ENCODE results near the gene ZNF473. TPM values are rescaled to one million over a fixed set of nuclear protein-coding genes. Genes with fewer than 3 reads are reported as not detected.

ZNF473 gene
- total RNA-seq, 5 donors from 2014 or later (not counting 1 experiment from before 2014, with no cell fraction given) = 6.0 to 13.9 (median 10.4) TPM

DNA sequence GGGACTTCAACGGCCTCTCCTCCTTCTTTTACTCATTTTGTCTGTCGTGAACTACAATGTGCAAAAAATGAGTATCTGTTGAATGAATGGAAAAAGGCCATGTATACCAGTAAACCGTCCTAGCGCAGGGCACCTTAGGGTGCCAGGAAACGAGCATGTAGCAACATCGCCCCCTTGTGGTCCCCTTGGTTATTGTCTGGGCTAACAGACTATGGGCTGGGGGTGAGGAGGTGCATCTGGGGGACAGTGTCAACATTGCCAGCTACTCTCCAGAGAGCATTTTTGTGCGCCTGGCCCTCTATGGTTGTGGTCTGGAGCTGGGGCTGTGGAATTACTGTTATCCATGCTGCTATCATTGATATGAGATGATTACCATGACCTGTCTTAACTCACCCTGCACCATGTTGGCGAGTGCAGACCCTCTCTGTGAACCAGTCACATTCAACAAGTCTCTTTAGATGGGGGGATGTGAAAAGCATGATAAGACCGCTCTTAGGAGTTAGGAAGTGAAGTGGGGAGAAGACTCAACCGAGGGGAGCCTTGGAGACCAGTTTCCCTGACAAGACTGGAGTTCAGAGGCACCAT is 42.1 kb upstream of the ZNF473 start:
- peaks cover 42% of the 10 kb centered on the region for H3K36me3 Mint-ChIP-seq
- H3K4me1 Mint-ChIP-seq = peaks cover 0 to 4% (median 2%) of the 10 kb centered on the region in 3 donors
- 22% methylated on average over 6 of the region's 10 CpGs for WGBS (ENCODE audit: insufficient coverage)
- ATAC-seq (replicated peaks in 1 of 4) = peak; percentile 75 to 83 (median 78)
- no peak overlapping the region for H3K27ac Mint-ChIP-seq
- DNase-seq = peak; percentile 32 to 86 (median 70)
- H3K4me3 Mint-ChIP-seq = no peak overlapping the region
- no peaks in the 10 kb centered on the region for H3K27me3 Mint-ChIP-seq
- Histone ChIP-seq H3K27ac (ENCODE audit: low read length) (no peak overlapping the region), H3K27me3 (replicated peaks in 1 of 2; ENCODE audit: control insufficient read depth in 2 of 2, extremely low read depth in 1 of 2, insufficient read depth in 2 of 2, low read length in 1 of 2) (no peaks in the 10 kb centered on the region), H3K36me3 (ENCODE audit: control insufficient read depth in 2 of 2, extremely low read depth in 1 of 2, insufficient read depth in 1 of 2, low read length in 1 of 2) (peaks cover 7 to 62% of the 10 kb centered on the region in 2 donors), H3K4me1 (ENCODE audit: control insufficient read depth in 1 of 2, extremely low read depth in 1 of 2, insufficient read depth in 2 of 2, low read length in 2 of 2) (peaks cover 0 to 5% of the 10 kb centered on the region in 2 experiments), H3K9me3 (no peaks in the 10 kb centered on the region), H3K4me3 (ENCODE audit: control insufficient read depth in 1 of 2, extremely low read depth in 1 of 2, low read length in 1 of 2) (no peak overlapping the region)
- POLR2A ChIA-PET = no interaction called here
- CTCF ChIA-PET = interaction anchor here in 1 of 2 donors (0.6 kb wide), 1 partner anchor 46 kb away, joined by 3 read pairs; no protein-coding TSS in a partner anchor
- H3K9me3 Mint-ChIP-seq = no peaks in the 10 kb centered on the region

DNA sequence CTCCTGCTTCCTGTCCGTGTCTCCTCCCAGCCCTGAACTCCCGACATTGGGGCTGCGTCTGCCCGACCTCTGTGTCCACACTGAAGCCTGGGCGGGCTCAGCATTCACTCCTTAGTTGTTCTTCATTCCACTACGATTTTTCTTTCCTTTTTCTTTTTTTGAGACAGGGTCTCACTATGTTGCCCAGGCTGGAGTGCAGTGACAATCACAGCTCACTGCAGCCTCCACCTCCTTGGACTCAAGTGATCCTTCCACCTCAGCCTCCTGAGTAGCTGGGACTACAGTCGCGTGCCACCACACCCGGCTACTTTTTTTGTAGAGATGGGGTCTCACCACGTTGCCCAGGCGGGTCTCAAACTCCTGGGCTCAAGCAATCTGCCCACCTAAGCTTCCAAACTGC is 41.3 kb upstream of the ZNF473 start:
- no peaks in the 10 kb centered on the region for H3K27me3 ChIP-seq (replicated peaks in 1 of 2; ENCODE audit: control insufficient read depth in 2 of 2, extremely low read depth in 1 of 2, insufficient read depth in 2 of 2, low read length in 1 of 2)
- POLR2A ChIA-PET = no interaction called here
- peaks cover 11 to 61% of the 10 kb centered on the region in 2 donors for H3K36me3 ChIP-seq (ENCODE audit: control insufficient read depth in 2 of 2, extremely low read depth in 1 of 2, insufficient read depth in 1 of 2, low read length in 1 of 2)
- DNase-seq = no peak
- Mint-ChIP-seq H3K27me3 (no peaks in the 10 kb centered on the region), H3K27ac (no peak overlapping the region), H3K9me3 (no peaks in the 10 kb centered on the region), H3K4me3 (no peak overlapping the region), H3K4me1 (peaks cover 0 to 4% (median 2%) of the 10 kb centered on the region in 3 donors), H3K36me3 (peaks cover 49% of the 10 kb centered on the region)
- CTCF ChIA-PET = interaction anchor here in 1 of 2 donors (1.6 kb wide), 1 partner anchor 55 kb away, joined by 8 read pairs; the partner anchor contains the start of gene NUP62
- 89% methylated on average over 9 of the region's 11 CpGs for WGBS (ENCODE audit: insufficient coverage)
- H3K27ac ChIP-seq (ENCODE audit: low read length) = no peak overlapping the region
- no peak overlapping the region for H3K4me3 ChIP-seq (ENCODE audit: control insufficient read depth in 1 of 2, extremely low read depth in 1 of 2, low read length in 1 of 2)
- ATAC-seq (replicated peaks in 1 of 4) = no peak
- H3K4me1 ChIP-seq (ENCODE audit: control insufficient read depth in 1 of 2, extremely low read depth in 1 of 2, insufficient read depth in 2 of 2, low read length in 2 of 2) = peaks cover 0 to 5% of the 10 kb centered on the region in 2 experiments
- no peaks in the 10 kb centered on the region for H3K9me3 ChIP-seq

DNA sequence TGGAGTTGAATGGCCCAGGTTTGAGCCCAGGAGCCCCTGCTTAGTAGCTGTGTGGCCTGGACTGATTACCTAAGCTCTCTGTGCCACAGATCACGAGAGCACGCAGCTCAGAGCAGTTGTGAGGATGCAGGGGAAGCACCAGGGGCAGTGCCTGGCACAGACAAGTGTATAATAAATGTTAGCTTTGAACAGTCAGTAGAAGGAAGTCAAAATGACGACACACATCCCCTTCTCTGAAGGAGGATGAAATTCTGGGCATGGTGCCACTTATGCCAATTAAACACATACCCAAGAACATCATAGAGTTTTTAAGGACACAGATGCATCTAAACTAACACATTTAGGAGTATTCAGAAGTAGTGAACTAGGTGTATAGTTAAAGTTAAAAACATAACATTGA is 39.9 kb upstream of the ZNF473 start:
- ChIA-PET POLR2A (interaction anchor here in 1 of 2 donors (1.0 kb wide), 1 partner anchor 93 kb away, joined by 5 read pairs; no protein-coding TSS in a partner anchor), CTCF (interaction anchor here in 1 of 2 donors (1.6 kb wide), 1 partner anchor 56 kb away, joined by 8 read pairs; the partner anchor contains the start of gene NUP62)
- no peak for ATAC-seq (replicated peaks in 1 of 4)
- DNase-seq = no peak
- no peak overlapping the region for H3K27ac ChIP-seq (ENCODE audit: low read length)
- 100% methylated on average over 2 of the region's 3 CpGs for WGBS (ENCODE audit: insufficient coverage)
- no peaks in the 10 kb centered on the region for H3K9me3 ChIP-seq
- H3K4me3 ChIP-seq (ENCODE audit: control insufficient read depth in 1 of 2, extremely low read depth in 1 of 2, low read length in 1 of 2) = no peak overlapping the region
- H3K4me1 Mint-ChIP-seq = peaks cover 0 to 4% (median 2%) of the 10 kb centered on the region in 3 donors
- H3K27me3 Mint-ChIP-seq = no peaks in the 10 kb centered on the region
- no peaks in the 10 kb centered on the region for H3K9me3 Mint-ChIP-seq
- H3K27me3 ChIP-seq (replicated peaks in 1 of 2; ENCODE audit: control insufficient read depth in 2 of 2, extremely low read depth in 1 of 2, insufficient read depth in 2 of 2, low read length in 1 of 2) = no peaks in the 10 kb centered on the region
- H3K36me3 Mint-ChIP-seq = peaks cover 56% of the 10 kb centered on the region
- peaks cover 0 to 5% of the 10 kb centered on the region in 2 experiments for H3K4me1 ChIP-seq (ENCODE audit: control insufficient read depth in 1 of 2, extremely low read depth in 1 of 2, insufficient read depth in 2 of 2, low read length in 2 of 2)
- no peak overlapping the region for H3K27ac Mint-ChIP-seq
- peaks cover 14 to 59% of the 10 kb centered on the region in 2 donors for H3K36me3 ChIP-seq (ENCODE audit: control insufficient read depth in 2 of 2, extremely low read depth in 1 of 2, insufficient read depth in 1 of 2, low read length in 1 of 2)
- no peak overlapping the region for H3K4me3 Mint-ChIP-seq

DNA sequence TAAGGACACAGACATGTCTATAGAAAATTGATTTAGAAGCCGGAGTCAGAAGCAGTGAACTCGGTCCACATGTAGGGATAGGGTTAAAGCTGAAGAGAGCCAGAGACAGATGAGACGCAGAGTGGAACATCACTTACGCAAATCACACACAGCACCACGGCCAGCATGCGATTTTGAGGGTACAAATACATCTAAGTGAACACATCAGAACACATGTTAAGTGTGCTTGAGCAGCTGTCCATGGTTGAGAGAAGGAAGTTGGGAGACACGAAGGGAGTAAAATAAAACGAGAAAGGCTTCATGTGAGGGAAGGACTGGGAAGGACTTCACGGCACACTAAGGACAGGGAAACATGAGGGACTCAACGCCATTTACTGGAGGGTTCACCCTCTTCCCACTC is 39.5 kb upstream of the ZNF473 start:
- Mint-ChIP-seq H3K9me3 (no peaks in the 10 kb centered on the region), H3K36me3 (peaks cover 60% of the 10 kb centered on the region), H3K27me3 (no peaks in the 10 kb centered on the region), H3K4me3 (no peak overlapping the region), H3K27ac (no peak overlapping the region), H3K4me1 (peaks cover 0 to 4% (median 2%) of the 10 kb centered on the region in 3 donors)
- Histone ChIP-seq H3K9me3 (no peaks in the 10 kb centered on the region), H3K4me1 (ENCODE audit: control insufficient read depth in 1 of 2, extremely low read depth in 1 of 2, insufficient read depth in 2 of 2, low read length in 2 of 2) (peaks cover 0 to 5% of the 10 kb centered on the region in 2 experiments), H3K36me3 (ENCODE audit: control insufficient read depth in 2 of 2, extremely low read depth in 1 of 2, insufficient read depth in 1 of 2, low read length in 1 of 2) (peaks cover 17 to 63% of the 10 kb centered on the region in 2 donors), H3K27me3 (replicated peaks in 1 of 2; ENCODE audit: control insufficient read depth in 2 of 2, extremely low read depth in 1 of 2, insufficient read depth in 2 of 2, low read length in 1 of 2) (no peaks in the 10 kb centered on the region), H3K4me3 (ENCODE audit: control insufficient read depth in 1 of 2, extremely low read depth in 1 of 2, low read length in 1 of 2) (no peak overlapping the region), H3K27ac (ENCODE audit: low read length) (no peak overlapping the region)
- DNase-seq (no peak), ATAC-seq (replicated peaks in 1 of 4) (no peak)
- 96% methylated on average over 2 of the region's 10 CpGs for WGBS (ENCODE audit: insufficient coverage)
- POLR2A ChIA-PET = no interaction called here
- CTCF ChIA-PET = no interaction called here

DNA sequence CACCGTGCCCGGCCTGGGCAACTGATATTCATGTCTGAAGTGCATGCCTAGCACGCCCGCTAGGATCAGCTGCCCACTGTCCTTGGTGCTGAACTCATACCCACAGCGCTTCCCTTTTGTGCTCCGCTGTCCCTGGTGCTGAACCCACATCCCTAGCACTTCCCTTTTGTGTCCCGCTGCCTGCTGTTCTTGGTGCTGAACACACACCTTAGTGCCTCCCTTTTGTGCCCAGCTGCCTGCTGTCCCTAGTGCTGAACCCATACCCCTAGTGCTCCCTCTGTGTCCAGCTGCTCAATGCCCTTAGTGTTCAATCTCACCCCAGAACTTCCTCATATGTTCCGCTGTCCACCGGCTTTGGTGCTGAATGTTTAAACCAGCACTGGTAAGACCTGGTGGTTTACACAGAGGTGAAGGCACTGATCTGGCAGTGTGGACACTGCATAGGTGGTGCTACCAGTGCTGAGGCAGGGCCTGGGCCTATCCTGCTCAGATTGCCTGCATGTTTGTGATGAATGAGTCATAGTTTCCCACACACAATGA is 38.6 kb upstream of the ZNF473 start:
- H3K36me3 ChIP-seq (ENCODE audit: control insufficient read depth in 2 of 2, extremely low read depth in 1 of 2, insufficient read depth in 1 of 2, low read length in 1 of 2) = peaks cover 20 to 64% of the 10 kb centered on the region in 2 donors
- H3K9me3 ChIP-seq = no peaks in the 10 kb centered on the region
- ChIA-PET POLR2A (no interaction called here), CTCF (no interaction called here)
- H3K4me1 ChIP-seq (ENCODE audit: control insufficient read depth in 1 of 2, extremely low read depth in 1 of 2, insufficient read depth in 2 of 2, low read length in 2 of 2) = peaks cover 0 to 5% of the 10 kb centered on the region in 2 experiments
- no peak overlapping the region for H3K4me3 Mint-ChIP-seq
- H3K9me3 Mint-ChIP-seq = no peaks in the 10 kb centered on the region
- H3K27ac Mint-ChIP-seq = no peak overlapping the region
- DNase-seq (peak; percentile 54 to 90 (median 77)), ATAC-seq (replicated peaks in 1 of 4) (peak; percentile 55 to 83 (median 62))
- WGBS (ENCODE audit: insufficient coverage) = 20% methylated on average over 7 of the region's 9 CpGs
- H3K27ac ChIP-seq (ENCODE audit: low read length) = no peak overlapping the region
- no peaks in the 10 kb centered on the region for H3K27me3 Mint-ChIP-seq
- peaks cover 0 to 4% (median 2%) of the 10 kb centered on the region in 3 donors for H3K4me1 Mint-ChIP-seq
- H3K27me3 ChIP-seq (replicated peaks in 1 of 2; ENCODE audit: control insufficient read depth in 2 of 2, extremely low read depth in 1 of 2, insufficient read depth in 2 of 2, low read length in 1 of 2) = no peaks in the 10 kb centered on the region
- peaks cover 55% of the 10 kb centered on the region for H3K36me3 Mint-ChIP-seq
- no peak overlapping the region for H3K4me3 ChIP-seq (ENCODE audit: control insufficient read depth in 1 of 2, extremely low read depth in 1 of 2, low read length in 1 of 2)

DNA sequence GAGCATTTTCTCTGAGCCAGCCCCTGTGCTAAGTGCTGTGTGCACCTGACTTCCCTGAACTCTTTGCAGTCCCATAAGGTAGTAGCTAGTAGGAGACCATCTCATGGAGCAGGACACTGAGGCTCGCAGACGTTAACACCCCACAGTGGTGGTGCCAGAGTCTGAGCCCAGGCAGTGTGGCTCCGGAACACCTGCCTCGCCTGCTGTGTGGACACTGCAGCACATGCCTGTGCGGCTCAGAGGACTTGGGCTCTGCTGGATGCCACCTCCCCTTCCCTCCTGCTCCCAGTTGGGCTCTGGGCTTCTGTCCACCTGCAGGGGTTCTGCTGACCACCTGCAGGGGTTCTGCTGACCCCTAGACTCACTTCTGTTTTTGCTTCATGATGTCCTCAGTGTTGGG is 37.8 kb upstream of the ZNF473 start:
- no peaks in the 10 kb centered on the region for H3K27me3 Mint-ChIP-seq
- DNase-seq = no peak
- peaks cover 62% of the 10 kb centered on the region for H3K36me3 Mint-ChIP-seq
- H3K9me3 Mint-ChIP-seq = no peaks in the 10 kb centered on the region
- Histone ChIP-seq H3K9me3 (no peaks in the 10 kb centered on the region), H3K27me3 (replicated peaks in 1 of 2; ENCODE audit: control insufficient read depth in 2 of 2, extremely low read depth in 1 of 2, insufficient read depth in 2 of 2, low read length in 1 of 2) (no peaks in the 10 kb centered on the region), H3K36me3 (ENCODE audit: control insufficient read depth in 2 of 2, extremely low read depth in 1 of 2, insufficient read depth in 1 of 2, low read length in 1 of 2) (peaks cover 20 to 65% of the 10 kb centered on the region in 2 donors), H3K4me3 (ENCODE audit: control insufficient read depth in 1 of 2, extremely low read depth in 1 of 2, low read length in 1 of 2) (no peak overlapping the region), H3K4me1 (ENCODE audit: control insufficient read depth in 1 of 2, extremely low read depth in 1 of 2, insufficient read depth in 2 of 2, low read length in 2 of 2) (peaks cover 0 to 5% of the 10 kb centered on the region in 2 experiments), H3K27ac (ENCODE audit: low read length) (no peak overlapping the region)
- CTCF ChIA-PET = no interaction called here
- POLR2A ChIA-PET = no interaction called here
- H3K4me3 Mint-ChIP-seq = no peak overlapping the region
- H3K4me1 Mint-ChIP-seq = no peaks in the 10 kb centered on the region
- WGBS (ENCODE audit: insufficient coverage) = 90% methylated on average over 4 of the region's 5 CpGs
- ATAC-seq (replicated peaks in 1 of 4) = no peak
- H3K27ac Mint-ChIP-seq = no peak overlapping the region

Data from T-cell (primary cell).